HepG2 (cell line): ENCODE data around the gene ITGA2. TPM values are rescaled to one million over a fixed set of nuclear protein-coding genes. Genes with fewer than 3 reads are reported as not detected.

Experiments used
- ATAC-seq: fragments of 200-7000 bp; cut with Tn5 transposase; 3 replicates; pipeline ENCODE4 v1.9.1; 2020; ENCODE audit warnings: mild to moderate bottlenecking, moderate library complexity
- BruUV-seq: library from RNA; stranded (reverse); fragments of 400-500 nt; replicated peaks from 2 replicates; lab custom pipeline; 2021; lab: Mats Ljungman, UMichigan
- CTCF ChIA-PET: fragments of 300-600 bp; formaldehyde crosslinking; extraction: SDS; loops from one replicate; lab custom pipeline; 2021; ENCODE audit warnings: low total read pairs, inconsistent platforms, low intra/inter-chr PET ratio; lab: Yijun Ruan, JAX
- POLR2A ChIA-PET: fragments of 350-600 bp; sonication (Branson Sonifier 250); formaldehyde crosslinking; loops from one replicate; lab custom pipeline; 2020; ENCODE audit warnings: antibody characterized with exemption, inconsistent platforms; lab: Yijun Ruan, JAX
- DNase-seq: peaks from one replicate; pipeline ENCODE4 v3.0.0-alpha.2; 2015; ENCODE audit warnings: low spot score
- FAIRE-seq: peaks from 3 replicates; lab custom pipeline; 2011; peaks lifted over from hg19 to GRCh38; lab: Jason Lieb, UNC
- H2AFZ ChIP-seq: one replicate; pipeline ENCODE4 v1.6.1; 2011; ENCODE audit warnings: low read length, inconsistent platforms
- H3K27ac ChIP-seq: fragments of 300-600 bp; 3 replicates; pipeline ENCODE4 v1.8.0; 2011; ENCODE audit warnings: mixed run types, mild to moderate bottlenecking, mixed read lengths, low read length, inconsistent platforms; ENCODE audit not compliant: insufficient read depth; ENCODE audit errors: extremely low read length
- H3K27me3 ChIP-seq, 2 experiments: fragments of 200-600 bp in 1 of 2; 2 replicates in 1 of 2; 3 replicates in 1 of 2; pipeline versions ENCODE4 v1.6.0 to v1.8.0; 2011; ENCODE audit warnings: low read length in 2 of 2, mild to moderate bottlenecking in 2 of 2, moderate library complexity in 2 of 2, inconsistent platforms in 1 of 2; ENCODE audit not compliant: insufficient read depth in 2 of 2, control insufficient read depth in 1 of 2
- H3K36me3 ChIP-seq, 2 experiments: fragments of 200-600 bp in 1 of 2; replicated peaks in 1 of 2; 2 replicates in 1 of 2; 3 replicates in 1 of 2; pipeline versions ENCODE4 v1.5.1 to v1.8.0; 2011; ENCODE audit warnings: low read length in 2 of 2, inconsistent platforms in 1 of 2; ENCODE audit not compliant: insufficient read depth in 2 of 2, control insufficient read depth in 1 of 2
- H3K4me1 ChIP-seq: 2 replicates; pipeline ENCODE4 v1.5.1; 2012; ENCODE audit warnings: low read length, inconsistent platforms; ENCODE audit not compliant: insufficient read depth
- H3K4me2 ChIP-seq: 2 replicates; pipeline ENCODE4 v1.6.0; 2011; ENCODE audit warnings: low read depth, low read length, inconsistent platforms
- H3K4me3 ChIP-seq, 3 experiments: fragments of 200-600 bp in 1 of 3; sonication (generic), shearing (Covaris generic) in 1 of 3; replicated peaks in 1 of 3; 2 replicates each; pipeline ENCODE4 v1.5.1; 2011 to 2016; ENCODE audit warnings: low read length in 3 of 3, inconsistent platforms in 2 of 3, low read depth in 2 of 3, mild to moderate bottlenecking in 2 of 3, control low read depth in 1 of 3, mixed read lengths in 1 of 3; ENCODE audit not compliant: insufficient read depth in 1 of 3
- H3K79me2 ChIP-seq: one replicate; pipeline ENCODE4 v1.6.1; 2011; ENCODE audit warnings: low read length, inconsistent platforms; ENCODE audit not compliant: insufficient read depth
- H3K9ac ChIP-seq: 2 replicates; pipeline ENCODE4 v1.6.0; 2011; ENCODE audit warnings: mild to moderate bottlenecking, low read depth, low read length, inconsistent platforms; ENCODE audit not compliant: insufficient read depth
- H3K9me3 ChIP-seq: 2 replicates; pipeline ENCODE4 v1.5.1; 2012; ENCODE audit warnings: mild to moderate bottlenecking, low read length
- H4K20me1 ChIP-seq: 2 replicates; pipeline ENCODE4 v1.6.0; 2011; ENCODE audit warnings: inconsistent platforms, mild to moderate bottlenecking, low read length, moderate library complexity; ENCODE audit not compliant: insufficient read depth
- CEBPG ChIP-seq: IDR thresholded peaks from 2 replicates; pipeline ENCODE4 v1.6.1; 2016
- DR1 ChIP-seq: sonication (generic); formaldehyde crosslinking; IDR thresholded peaks from 2 replicates; pipeline ENCODE4 v1.8.0; 2021; ENCODE audit warnings: mild to moderate bottlenecking, missing genetic modification reagents, inconsistent platforms
- E2F5 ChIP-seq: sonication (generic); formaldehyde crosslinking; conservative IDR thresholded peaks from 2 replicates; pipeline ENCODE4 v1.4.0; 2020; ENCODE audit warnings: missing genetic modification reagents
- ELF3 ChIP-seq: IDR thresholded peaks from 2 replicates; pipeline ENCODE4 v1.6.1; 2016; ENCODE audit warnings: missing genetic modification reagents, missing compliant biosample characterization
- KLF12 ChIP-seq: sonication (generic); formaldehyde crosslinking; IDR thresholded peaks from 2 replicates; pipeline ENCODE4 v1.4.0; 2020; ENCODE audit warnings: missing genetic modification reagents, borderline replicate concordance
- MAFF ChIP-seq: IDR thresholded peaks from 2 replicates; pipeline ENCODE4 v1.6.1; 2011; ENCODE audit warnings: low read depth, low read length, improper control_type of control experiment
- NFYC ChIP-seq: IDR thresholded peaks from 2 replicates; pipeline ENCODE4 v1.6.1; 2016; ENCODE audit warnings: missing genetic modification reagents, missing compliant biosample characterization
- RFXAP ChIP-seq: sonication (generic); formaldehyde crosslinking; IDR thresholded peaks from 2 replicates; pipeline ENCODE4 v1.4.0; 2020; ENCODE audit warnings: missing genetic modification reagents, borderline replicate concordance
- SAP130 ChIP-seq: IDR thresholded peaks from 2 replicates; pipeline ENCODE4 v1.6.1; 2016; ENCODE audit warnings: low read depth
- TBP ChIP-seq: sonication (generic); formaldehyde crosslinking; IDR thresholded peaks from 2 replicates; pipeline ENCODE4 v1.5.0; 2020; ENCODE audit warnings: missing genetic modification reagents
- TMF1 ChIP-seq: sonication (generic); formaldehyde crosslinking; IDR thresholded peaks from 2 replicates; pipeline ENCODE4 v1.8.1; 2022; ENCODE audit warnings: low read depth, missing genetic modification reagents
- ZMYM2 ChIP-seq: sonication (generic); formaldehyde crosslinking; IDR thresholded peaks from 2 replicates; pipeline ENCODE4 v1.8.0; 2022; ENCODE audit warnings: mild to moderate bottlenecking, missing genetic modification reagents
- ZNF205 ChIP-seq: IDR thresholded peaks from 2 replicates; pipeline ENCODE4 v1.6.1; 2018; ENCODE audit warnings: missing biosample characterization, missing genetic modification reagents
- WGBS: methylation state at CpG from one replicate; pipeline ENCODE4 v1.1.6; 2017; ENCODE audit warnings: low lambda C conversion rate; 5-methylcytosine and 5-hydroxymethylcytosine counted together
- in situ Hi-C: cut with HindIII; loops from 2 replicates; pipeline ENCODE4 v1.10.0; 2017; ENCODE audit warnings: low pct_unique_long_range_greater_than_20kb; ENCODE audit not compliant: extremely low pct_ligation_motif_present
- intact Hi-C: fragments of 100-400 bp; cut with micrococcal nuclease; formaldehyde crosslinking; loops from one replicate; pipeline ENCODE4 v1.10.0; 2022; ENCODE audit not compliant: unreplicated experiment
- polyA plus RNA-seq, 8 experiments: library from polyadenylated mRNA; depleted of rRNA in 3 of 8; stranded (reverse) in 7 of 8; unstranded in 1 of 8; fragments of >200 nt; fragmentation: Illumina TruSeq in 4 of 8; extraction: Trizol in 4 of 8; gene quantifications; 2 replicates each; pipeline versions ENCODE4 v1.2.1 to v1.2.3, GENCODE V29; 2011 to 2016; ENCODE audit warnings: low read depth in 4 of 8, missing spikeins in 1 of 8, mixed read lengths in 1 of 8; ENCODE audit not compliant: insufficient read depth in 1 of 8
- total RNA-seq, 5 experiments: library from RNA; depleted of rRNA; stranded (reverse); fragments of >200 nt; fragmentation: Illumina TruSeq; extraction: Trizol; gene quantifications; 2 replicates each; pipeline ENCODE4 v1.2.3, GENCODE V29; 2016; ENCODE audit warnings: low read depth in 1 of 5
- TF ChIP-seq, protein P1 (sequence below): IDR thresholded peaks from 2 replicates; pipeline ENCODE4 v1.6.1; 2018; ENCODE audit warnings: missing genetic modification reagents
- TF ChIP-seq, protein P2 (sequence below): sonication (generic); formaldehyde crosslinking; IDR thresholded peaks from 2 replicates; pipeline ENCODE4 v1.8.1; 2023; ENCODE audit warnings: missing genetic modification reagents, inconsistent platforms, borderline replicate concordance

The ITGA2 gene
- total and polyA plus RNA-seq, 2 of the 13 experiments (the other 11 are each of a cell fraction or from before 2014, with no cell fraction given) = 15.8 to 58.3 TPM

DNA sequence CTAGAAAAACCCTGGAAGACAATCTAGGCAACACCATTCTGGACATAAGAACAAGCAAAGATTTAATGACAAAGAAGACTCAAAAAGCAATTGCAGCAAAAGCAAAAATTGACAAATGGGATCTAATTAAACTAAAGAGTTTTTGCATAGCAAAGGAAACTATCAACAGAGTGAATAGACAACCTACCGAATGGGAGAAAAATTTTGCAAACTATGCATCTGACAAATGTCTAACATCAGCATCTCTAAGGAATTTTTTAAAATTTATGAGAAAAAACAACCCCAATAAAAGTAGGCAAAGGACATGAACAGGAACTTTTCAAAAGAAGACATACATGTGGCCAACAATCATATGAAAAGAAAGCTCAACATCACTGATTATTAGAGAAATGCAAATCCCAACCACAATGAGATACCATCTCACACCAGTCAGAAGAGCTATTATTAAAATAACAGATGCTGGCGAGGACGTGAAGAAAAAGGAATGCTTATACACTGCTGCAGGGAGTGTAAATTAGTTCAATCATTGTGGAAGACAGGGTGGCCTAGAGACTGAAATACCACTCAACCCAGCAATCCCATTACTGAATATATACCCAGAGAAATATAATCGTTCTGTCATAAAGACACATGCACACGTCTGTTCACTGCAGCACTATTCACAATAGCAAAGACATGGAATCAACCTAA is 116.6 kb downstream of the ITGA2 start:
- TF ChIP-seq MAFF = 0 out of 2 replicates have a peak, but pooled peaks have one; percentile 2
- TF ChIP-seq E2F5 (CRISPR knock-in tag) = no peak
- no peak overlapping the region for H2AFZ ChIP-seq
- peaks cover 1 to 8% of the 10 kb centered on the region in 2 experiments; a peak in 3 of 5 replicates for H3K36me3 ChIP-seq
- POLR2A ChIA-PET = no interaction called here
- peaks cover 27% of the 10 kb centered on the region for H3K4me1 ChIP-seq
- no TSS peak for BruUV-seq
- H3K9me3 ChIP-seq = no peaks in the 10 kb centered on the region
- no peak overlapping the region for H3K4me3 ChIP-seq
- in situ Hi-C loops = no loop called here
- H4K20me1 ChIP-seq = no peaks in the 10 kb centered on the region
- 96% methylated on average over 5 of the region's 5 CpGs for WGBS
- ATAC-seq (no peak), FAIRE-seq (no peak), DNase-seq (no peak)
- no peak overlapping the region for H3K9ac ChIP-seq
- H3K27me3 ChIP-seq = no peaks in the 10 kb centered on the region; a peak in 1 of 5 replicates
- CTCF ChIA-PET = no interaction called here
- intact Hi-C loops = no loop called here
- H3K79me2 ChIP-seq = peaks cover 26% of the 10 kb centered on the region
- H3K4me2 ChIP-seq = no peak overlapping the region
- H3K27ac ChIP-seq = no peak overlapping the region

GRCh38 chr5:53109056-53109442 is 119.9 kb downstream of the ITGA2 start:
- Histone ChIP-seq H3K4me3 (peak overlapping the region; percentile 83 to 94 (median 90)), H3K27ac (peak overlapping the region; percentile 86), H3K9ac (peak overlapping the region; percentile 90), H4K20me1 (no peaks in the 10 kb centered on the region), H2AFZ (peak overlapping the region; percentile 20), H3K79me2 (peaks cover 27% of the 10 kb centered on the region), H3K4me1 (peaks cover 54% of the 10 kb centered on the region), H3K36me3 (no peaks in the 10 kb centered on the region), H3K9me3 (no peaks in the 10 kb centered on the region), H3K4me2 (peak overlapping the region; percentile 95), H3K27me3 (no peaks in the 10 kb centered on the region; a peak in 1 of 5 replicates)
- ChIA-PET CTCF (no interaction called here), POLR2A (interaction anchor here (0.6 to 1.8 kb wide), 6 partner anchors 9 to 368 kb away, joined by 3 to 7 read pairs (median 4); no protein-coding TSS in a partner anchor)
- ATAC-seq = peak; percentile 18
- peak; percentile 35 for DNase-seq
- under 1% methylated on average over 11 of the region's 11 CpGs for WGBS
- intact Hi-C loops = no loop called here
- in situ Hi-C loops = no loop called here
- TSS peak; percentile 70 for BruUV-seq
- no peak for FAIRE-seq
- TF ChIP-seq CEBPG (peak; percentile 68), DR1 (CRISPR knock-in tag) (no peak), KLF12 (CRISPR knock-in tag) (no peak), E2F5 (CRISPR knock-in tag) (no peak), ZNF205 (CRISPR knock-in tag) (0 out of 2 replicates have a peak, but pooled peaks have one; percentile 8), NFYC (CRISPR knock-in tag) (no peak), SAP130 (CRISPR knock-in tag) (peak; percentile 9; the same call in 1 of the 2 replicates), TBP (CRISPR knock-in tag) (no peak), RFXAP (no peak), TMF1 (CRISPR knock-in tag) (0 out of 2 replicates have a peak, but pooled peaks have one; percentile 4), ELF3 (CRISPR knock-in tag) (no peak), ZMYM2 (CRISPR knock-in tag) (no peak)
- TF ChIP-seq, protein P1, sequence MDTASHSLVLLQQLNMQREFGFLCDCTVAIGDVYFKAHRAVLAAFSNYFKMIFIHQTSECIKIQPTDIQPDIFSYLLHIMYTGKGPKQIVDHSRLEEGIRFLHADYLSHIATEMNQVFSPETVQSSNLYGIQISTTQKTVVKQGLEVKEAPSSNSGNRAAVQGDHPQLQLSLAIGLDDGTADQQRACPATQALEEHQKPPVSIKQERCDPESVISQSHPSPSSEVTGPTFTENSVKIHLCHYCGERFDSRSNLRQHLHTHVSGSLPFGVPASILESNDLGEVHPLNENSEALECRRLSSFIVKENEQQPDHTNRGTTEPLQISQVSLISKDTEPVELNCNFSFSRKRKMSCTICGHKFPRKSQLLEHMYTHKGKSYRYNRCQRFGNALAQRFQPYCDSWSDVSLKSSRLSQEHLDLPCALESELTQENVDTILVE (CRISPR knock-in tag) = no peak
- TF ChIP-seq, protein P2, sequence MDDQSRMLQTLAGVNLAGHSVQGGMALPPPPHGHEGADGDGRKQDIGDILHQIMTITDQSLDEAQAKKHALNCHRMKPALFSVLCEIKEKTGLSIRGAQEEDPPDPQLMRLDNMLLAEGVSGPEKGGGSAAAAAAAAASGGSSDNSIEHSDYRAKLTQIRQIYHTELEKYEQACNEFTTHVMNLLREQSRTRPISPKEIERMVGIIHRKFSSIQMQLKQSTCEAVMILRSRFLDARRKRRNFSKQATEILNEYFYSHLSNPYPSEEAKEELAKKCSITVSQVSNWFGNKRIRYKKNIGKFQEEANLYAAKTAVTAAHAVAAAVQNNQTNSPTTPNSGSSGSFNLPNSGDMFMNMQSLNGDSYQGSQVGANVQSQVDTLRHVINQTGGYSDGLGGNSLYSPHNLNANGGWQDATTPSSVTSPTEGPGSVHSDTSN (CRISPR knock-in tag) = no peak
